Trophoblast cell (in vitro differentiated cells and primary cell): ENCODE results near the gene TENM4.

Source experiments
- DNase-seq, 2 donors: peaks; one replicate each; pipeline ENCODE4 v3.0.0-alpha.2; 2016
- H2AFZ ChIP-seq: 2 replicates; pipeline ENCODE4 v1.6.1; 2013; ENCODE audit warnings: low read length, moderate library complexity, mild to moderate bottlenecking; ENCODE audit not compliant: insufficient read depth, poor library complexity
- H2AK5ac ChIP-seq: 2 replicates; pipeline ENCODE4 v1.6.1; 2013; ENCODE audit warnings: mild to moderate bottlenecking, low read length
- H2BK120ac ChIP-seq: 2 replicates; pipeline ENCODE4 v1.6.1; 2013; ENCODE audit warnings: low read length, mild to moderate bottlenecking, moderate library complexity; ENCODE audit not compliant: insufficient read depth, poor library complexity
- H2BK12ac ChIP-seq: 2 replicates; pipeline ENCODE4 v1.6.1; 2013; ENCODE audit warnings: mild to moderate bottlenecking, low read length, moderate library complexity
- H2BK5ac ChIP-seq: 2 replicates; pipeline ENCODE4 v1.6.1; 2013; ENCODE audit warnings: low read length, low read depth, moderate library complexity, mild to moderate bottlenecking; ENCODE audit not compliant: poor library complexity
- H3K14ac ChIP-seq: 2 replicates; pipeline ENCODE4 v1.6.1; 2013; ENCODE audit warnings: mild to moderate bottlenecking, low read length
- H3K18ac ChIP-seq: 2 replicates; pipeline ENCODE4 v1.6.1; 2013; ENCODE audit warnings: mild to moderate bottlenecking, low read length
- H3K23ac ChIP-seq: 2 replicates; pipeline ENCODE4 v1.6.1; 2013; ENCODE audit warnings: low read length
- H3K27ac ChIP-seq: 2 replicates; pipeline ENCODE4 v1.5.1; 2013; ENCODE audit warnings: low read depth, mild to moderate bottlenecking, inconsistent platforms, low read length, moderate library complexity
- H3K27me3 ChIP-seq: 2 replicates; pipeline ENCODE4 v1.6.1; 2013; ENCODE audit warnings: inconsistent platforms, mild to moderate bottlenecking, low read length, moderate library complexity; ENCODE audit not compliant: insufficient read depth
- H3K36me3 ChIP-seq, 2 experiments: 1 replicate in 1 of 2; 2 replicates in 1 of 2; pipeline ENCODE4 v1.6.1; 2013; ENCODE audit warnings: low read length in 2 of 2, mild to moderate bottlenecking in 2 of 2, moderate library complexity in 1 of 2; ENCODE audit not compliant: insufficient read depth in 2 of 2, control insufficient read depth in 1 of 2
- H3K4ac ChIP-seq: 2 replicates; pipeline ENCODE4 v1.6.1; 2013; ENCODE audit warnings: low read depth, mild to moderate bottlenecking, low read length, moderate library complexity
- H3K4me1 ChIP-seq, 2 experiments: 1 replicate in 1 of 2; 2 replicates in 1 of 2; pipeline ENCODE4 v1.6.1; 2013; ENCODE audit warnings: low read length in 2 of 2, mild to moderate bottlenecking in 2 of 2, moderate library complexity in 1 of 2; ENCODE audit not compliant: insufficient read depth in 2 of 2, control insufficient read depth in 1 of 2
- H3K4me2 ChIP-seq: 2 replicates; pipeline ENCODE4 v1.6.1; 2013; ENCODE audit warnings: inconsistent platforms, mild to moderate bottlenecking, low read length, moderate library complexity
- H3K4me3 ChIP-seq: 2 replicates; pipeline ENCODE4 v1.5.1; 2013; ENCODE audit warnings: mild to moderate bottlenecking, low read depth, low read length, inconsistent platforms
- H3K79me1 ChIP-seq: one replicate; pipeline ENCODE4 v1.6.1; 2013; ENCODE audit warnings: low read length
- H3K79me2 ChIP-seq: 2 replicates; pipeline ENCODE4 v1.6.1; 2013; ENCODE audit warnings: low read length, mild to moderate bottlenecking; ENCODE audit not compliant: control insufficient read depth, insufficient read depth, poor library complexity
- H3K9ac ChIP-seq: 2 replicates; pipeline ENCODE4 v1.6.1; 2013; ENCODE audit warnings: mild to moderate bottlenecking, low read length
- H3K9me3 ChIP-seq: 2 replicates; pipeline ENCODE4 v1.6.1; 2013; ENCODE audit warnings: low read depth, mild to moderate bottlenecking, control low read depth, inconsistent platforms, low read length; ENCODE audit not compliant: insufficient read depth
- H4K12ac ChIP-seq: 2 replicates; pipeline ENCODE4 v1.6.1; 2013; ENCODE audit warnings: low read depth, mild to moderate bottlenecking, low read length, moderate library complexity
- H4K8ac ChIP-seq: 2 replicates; pipeline ENCODE4 v1.6.1; 2013; ENCODE audit warnings: low read depth, mild to moderate bottlenecking, low read length, moderate library complexity
- H4K91ac ChIP-seq: one replicate; pipeline ENCODE4 v1.6.1; 2013; ENCODE audit warnings: low read depth, mild to moderate bottlenecking, low read length, moderate library complexity
- WGBS: extraction: QIAGEN DNeasy Blood & Tissue Kit; methylation state at CpG from one replicate; pipeline ENCODE4 v1.1.7; 2013; ENCODE audit warnings: missing lambda C conversion rate; ENCODE audit not compliant: insufficient read length, insufficient coverage; ENCODE audit errors: extremely low coverage; 5-methylcytosine and 5-hydroxymethylcytosine counted together

TENM4 gene

GRCh38 chr11:79201677-79202347 lies 239.0 kb downstream of the TENM4 start:
- Histone ChIP-seq H3K4me2 (no peak overlapping the region), H2AK5ac (no peak overlapping the region), H4K91ac (no peak overlapping the region), H3K27ac (no peak overlapping the region), H3K4me1 (peaks cover 0 to 2% of the 10 kb centered on the region in 2 experiments), H2BK12ac (no peak overlapping the region), H3K4me3 (no peak overlapping the region), H3K36me3 (no peaks in the 10 kb centered on the region), H4K8ac (no peak overlapping the region), H3K79me2 (no peaks in the 10 kb centered on the region), H4K12ac (no peak overlapping the region), H3K4ac (no peak overlapping the region), H3K14ac (no peak overlapping the region), H3K79me1 (no peaks in the 10 kb centered on the region), H3K9me3 (peaks cover 3% of the 10 kb centered on the region), H2BK5ac (no peak overlapping the region), H2AFZ (no peak overlapping the region), H3K23ac (no peak overlapping the region), H3K9ac (no peak overlapping the region), H3K27me3 (no peaks in the 10 kb centered on the region), H2BK120ac (no peak overlapping the region), H3K18ac (no peak overlapping the region)
- DNase-seq = peak; percentile 54 to 69
- WGBS = no CpG with 5 or more reads among the region's 3 CpGs

- H2BK12ac ChIP-seq = no peak overlapping the region
- no peak overlapping the region for H2BK120ac ChIP-seq
- H3K4me2 ChIP-seq = no peak overlapping the region
- WGBS = no CpG with 5 or more reads among the region's 5 CpGs
- DNase-seq = peak in 1 of 2 donors; percentile 26
- no peaks in the 10 kb centered on the region for H3K27me3 ChIP-seq
- no peak overlapping the region for H3K18ac ChIP-seq
- no peak overlapping the region for H4K8ac ChIP-seq
- H2BK5ac ChIP-seq = no peak overlapping the region
- no peak overlapping the region for H3K23ac ChIP-seq
- H3K36me3 ChIP-seq = no peaks in the 10 kb centered on the region
- H3K14ac ChIP-seq = no peak overlapping the region
- H3K79me2 ChIP-seq = no peaks in the 10 kb centered on the region
- no peak overlapping the region for H2AK5ac ChIP-seq
- peaks cover 3% of the 10 kb centered on the region for H3K9me3 ChIP-seq
- H3K4me3 ChIP-seq = no peak overlapping the region
- no peak overlapping the region for H4K12ac ChIP-seq
- H3K79me1 ChIP-seq = no peaks in the 10 kb centered on the region
- H3K9ac ChIP-seq = no peak overlapping the region
- peaks cover 0 to 2% of the 10 kb centered on the region in 2 experiments for H3K4me1 ChIP-seq
- no peak overlapping the region for H3K27ac ChIP-seq
- no peak overlapping the region for H2AFZ ChIP-seq
- no peak overlapping the region for H4K91ac ChIP-seq
- no peak overlapping the region for H3K4ac ChIP-seq
These were observed 240.3 kb downstream of the TENM4 start for GRCh38 chr11:79200398-79201070.

GRCh38 chr11:79199729-79200354 lies 241.0 kb downstream of the TENM4 start:
- Histone ChIP-seq H3K4me2 (no peak overlapping the region), H3K14ac (no peak overlapping the region), H4K12ac (no peak overlapping the region), H3K4me1 (peaks cover 0 to 2% of the 10 kb centered on the region in 2 experiments), H2AFZ (no peak overlapping the region), H3K79me1 (no peaks in the 10 kb centered on the region), H4K91ac (no peak overlapping the region), H3K18ac (no peak overlapping the region), H3K9ac (no peak overlapping the region), H2BK12ac (no peak overlapping the region), H3K4me3 (no peak overlapping the region), H2AK5ac (no peak overlapping the region), H3K23ac (no peak overlapping the region), H3K27ac (no peak overlapping the region), H2BK5ac (no peak overlapping the region), H2BK120ac (no peak overlapping the region), H3K4ac (no peak overlapping the region), H3K9me3 (peaks cover 3% of the 10 kb centered on the region), H3K27me3 (no peaks in the 10 kb centered on the region), H3K36me3 (no peaks in the 10 kb centered on the region), H4K8ac (no peak overlapping the region), H3K79me2 (no peaks in the 10 kb centered on the region)
- no CpG with 5 or more reads among the region's 7 CpGs for WGBS
- no peak for DNase-seq

- no peak overlapping the region for H3K9ac ChIP-seq
- H4K8ac ChIP-seq = no peak overlapping the region
- no peak overlapping the region for H2AK5ac ChIP-seq
- H4K12ac ChIP-seq = no peak overlapping the region
- no peak overlapping the region for H3K27ac ChIP-seq
- H2BK5ac ChIP-seq = no peak overlapping the region
- no peak overlapping the region for H3K4me2 ChIP-seq
- H3K4me1 ChIP-seq = peaks cover 0 to 2% of the 10 kb centered on the region in 2 experiments
- no peak overlapping the region for H3K4ac ChIP-seq
- H3K4me3 ChIP-seq = no peak overlapping the region
- H3K14ac ChIP-seq = no peak overlapping the region
- H2BK120ac ChIP-seq = no peak overlapping the region
- no peak overlapping the region for H2AFZ ChIP-seq
- H2BK12ac ChIP-seq = no peak overlapping the region
- no peak overlapping the region for H3K23ac ChIP-seq
- H3K36me3 ChIP-seq = no peaks in the 10 kb centered on the region
- H3K79me1 ChIP-seq = no peaks in the 10 kb centered on the region
- H3K18ac ChIP-seq = no peak overlapping the region
- DNase-seq = no peak
- H4K91ac ChIP-seq = no peak overlapping the region
- H3K27me3 ChIP-seq = no peaks in the 10 kb centered on the region
- no CpG with 5 or more reads among the region's 3 CpGs for WGBS
- peaks cover 2% of the 10 kb centered on the region for H3K9me3 ChIP-seq
- no peaks in the 10 kb centered on the region for H3K79me2 ChIP-seq
These were observed 242.0 kb downstream of the TENM4 start for GRCh38 chr11:79198898-79199250.
